ENCODE data around the gene CREB1. TPM values are rescaled to one million over a fixed set of nuclear protein-coding genes. Genes with fewer than 3 reads are reported as not detected.

The CREB1 gene
- total RNA-seq, 4 donors from 2014 or later, result 41.9 to 56.1 (median 51.9) TPM

DNA sequence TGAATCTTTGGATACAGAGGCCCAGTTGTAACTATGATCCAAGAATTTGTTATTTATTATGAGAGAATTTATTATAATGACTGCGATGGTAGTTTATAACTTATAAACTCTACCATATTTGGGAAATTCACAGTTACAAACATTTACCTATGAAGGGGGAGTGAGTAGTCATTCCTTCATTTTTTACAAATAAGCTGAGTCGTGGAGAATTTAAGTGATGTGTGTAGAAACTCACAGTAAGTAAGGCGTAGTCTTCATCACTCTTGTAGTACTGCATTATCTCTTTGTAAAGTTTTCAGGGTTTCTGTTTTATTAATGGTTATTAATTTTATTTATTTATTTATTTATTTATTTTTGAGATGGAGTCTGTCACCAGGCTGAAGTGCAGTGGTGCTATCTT, 13.5 kb downstream of the CREB1 start:
- peaks cover 4 to 52% (median 20%) of the 10 kb centered on the region in 4 donors for H3K4me1 ChIP-seq
- WGBS, 2 donors (ENCODE audit: low coverage in 1 of 2), result 93% methylated on average over 3 of the region's 3 CpGs
- no peak overlapping the region for H3K4me3 ChIP-seq
- intact Hi-C loops (cut with DNase I; ENCODE audit: low total_unique reads) (no loop called here), in situ Hi-C loops (cut with MboI; ENCODE audit: low pct_ligation_motif_present in 1 of 4, low pct_unique_long_range_greater_than_20kb in 1 of 4, low sequenced_read_pairs in 3 of 4) (loop anchor here in 2 of 4 donors (25.0 kb wide), 3 partner anchors 169 to 719 kb away; partner anchors contain the start of genes CCNYL1 (in 1 of the 2), IDH1 (in 1 of the 2) and PIKFYVE (in 1 of the 2))
- no peak for TF ChIP-seq EP300 (IDR thresholded peaks at IDR 0.05; ENCODE audit: low read depth)
- TF ChIP-seq POLR2AphosphoS5 (IDR thresholded peaks at IDR 0.05), result no peak
- TF ChIP-seq, protein P1, sequence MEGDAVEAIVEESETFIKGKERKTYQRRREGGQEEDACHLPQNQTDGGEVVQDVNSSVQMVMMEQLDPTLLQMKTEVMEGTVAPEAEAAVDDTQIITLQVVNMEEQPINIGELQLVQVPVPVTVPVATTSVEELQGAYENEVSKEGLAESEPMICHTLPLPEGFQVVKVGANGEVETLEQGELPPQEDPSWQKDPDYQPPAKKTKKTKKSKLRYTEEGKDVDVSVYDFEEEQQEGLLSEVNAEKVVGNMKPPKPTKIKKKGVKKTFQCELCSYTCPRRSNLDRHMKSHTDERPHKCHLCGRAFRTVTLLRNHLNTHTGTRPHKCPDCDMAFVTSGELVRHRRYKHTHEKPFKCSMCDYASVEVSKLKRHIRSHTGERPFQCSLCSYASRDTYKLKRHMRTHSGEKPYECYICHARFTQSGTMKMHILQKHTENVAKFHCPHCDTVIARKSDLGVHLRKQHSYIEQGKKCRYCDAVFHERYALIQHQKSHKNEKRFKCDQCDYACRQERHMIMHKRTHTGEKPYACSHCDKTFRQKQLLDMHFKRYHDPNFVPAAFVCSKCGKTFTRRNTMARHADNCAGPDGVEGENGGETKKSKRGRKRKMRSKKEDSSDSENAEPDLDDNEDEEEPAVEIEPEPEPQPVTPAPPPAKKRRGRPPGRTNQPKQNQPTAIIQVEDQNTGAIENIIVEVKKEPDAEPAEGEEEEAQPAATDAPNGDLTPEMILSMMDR (IDR thresholded peaks at IDR 0.05), result no peak
- TF ChIP-seq POLR2A (IDR thresholded peaks at IDR 0.05), result no peak
- DNase-seq, result no peak
- H3K27me3 ChIP-seq, result no peaks in the 10 kb centered on the region
- no peaks in the 10 kb centered on the region for H3K9me3 ChIP-seq
- H3K27ac ChIP-seq, result no peak overlapping the region
- H3K36me3 ChIP-seq, result no peaks in the 10 kb centered on the region

DNA sequence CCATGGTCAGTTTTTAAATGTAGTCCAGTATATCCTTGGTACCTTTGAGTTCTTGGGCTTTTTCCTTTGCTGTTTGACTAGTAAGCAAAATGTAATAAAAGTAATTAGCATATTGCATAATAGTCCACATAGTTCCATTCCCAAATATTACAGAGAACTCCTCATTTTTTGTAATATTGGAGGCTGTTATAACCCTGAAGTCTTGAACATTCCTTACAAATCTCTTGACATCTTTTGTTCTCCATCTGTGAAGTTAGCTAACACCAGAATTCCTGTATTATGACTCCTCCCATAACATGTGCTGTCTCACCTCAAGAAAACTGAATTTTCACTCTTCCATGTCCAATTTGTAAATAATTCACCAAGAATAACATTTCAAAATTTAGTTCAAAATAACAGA, 17.1 kb downstream of the CREB1 start:
- H3K9me3 ChIP-seq, result no peaks in the 10 kb centered on the region
- H3K4me1 ChIP-seq, result peaks cover 0 to 47% (median 12%) of the 10 kb centered on the region in 4 donors
- DNase-seq, result no peak
- intact Hi-C loops (cut with DNase I; ENCODE audit: low total_unique reads) (no loop called here), in situ Hi-C loops (cut with MboI; ENCODE audit: low pct_ligation_motif_present in 1 of 4, low pct_unique_long_range_greater_than_20kb in 1 of 4, low sequenced_read_pairs in 3 of 4) (loop anchor here in 2 of 4 donors (25.0 kb wide), 3 partner anchors 165 to 715 kb away; partner anchors contain the start of genes CCNYL1 (in 1 of the 2), IDH1 (in 1 of the 2) and PIKFYVE (in 1 of the 2))
- H3K27ac ChIP-seq, result no peak overlapping the region
- no peak overlapping the region for H3K4me3 ChIP-seq
- no peaks in the 10 kb centered on the region for H3K27me3 ChIP-seq
- H3K36me3 ChIP-seq, result no peaks in the 10 kb centered on the region
- TF ChIP-seq POLR2AphosphoS5 (IDR thresholded peaks at IDR 0.05) (no peak), POLR2A (IDR thresholded peaks at IDR 0.05) (no peak), EP300 (IDR thresholded peaks at IDR 0.05; ENCODE audit: low read depth) (no peak)
- TF ChIP-seq, protein P1 (IDR thresholded peaks at IDR 0.05), result no peak

DNA sequence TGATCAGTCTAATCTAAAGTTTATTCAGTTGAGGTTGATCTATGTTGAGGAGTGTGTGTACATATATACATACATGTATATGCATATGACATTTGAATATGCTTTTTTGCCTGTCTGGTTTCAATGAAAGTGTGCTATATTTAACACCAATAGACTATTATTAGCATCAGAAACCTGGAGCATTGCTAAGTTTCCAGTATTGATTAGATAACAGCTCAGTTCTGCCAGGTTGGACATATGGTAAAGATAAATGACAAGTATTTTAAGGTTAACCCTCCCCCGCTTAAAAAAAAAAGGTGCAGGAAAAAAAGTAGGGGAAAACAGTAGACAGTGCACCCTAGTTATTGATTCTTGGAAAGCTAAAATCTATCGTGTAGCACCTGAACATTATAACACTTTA, 19.4 kb downstream of the CREB1 start:
- in situ Hi-C loops (cut with MboI; ENCODE audit: low pct_ligation_motif_present in 1 of 4, low pct_unique_long_range_greater_than_20kb in 1 of 4, low sequenced_read_pairs in 3 of 4) (loop anchor here in 2 of 4 donors (25.0 kb wide), 3 partner anchors 163 to 713 kb away; partner anchors contain the start of genes CCNYL1 (in 1 of the 2), IDH1 (in 1 of the 2) and PIKFYVE (in 1 of the 2)), intact Hi-C loops (cut with DNase I; ENCODE audit: low total_unique reads) (no loop called here)
- TF ChIP-seq, protein P1 (IDR thresholded peaks at IDR 0.05), result no peak
- TF ChIP-seq POLR2AphosphoS5 (IDR thresholded peaks at IDR 0.05) (no peak), POLR2A (IDR thresholded peaks at IDR 0.05) (no peak), EP300 (IDR thresholded peaks at IDR 0.05; ENCODE audit: low read depth) (no peak)
- peaks cover 0 to 36% (median 4%) of the 10 kb centered on the region in 4 donors for H3K4me1 ChIP-seq
- H3K27ac ChIP-seq, result peak overlapping the region in 1 of 4 donors; percentile 16
- H3K27me3 ChIP-seq, result no peaks in the 10 kb centered on the region
- H3K4me3 ChIP-seq, result no peak overlapping the region
- 83 to 93% methylated on average over 2 of the region's 2 CpGs for WGBS, 2 donors (ENCODE audit: low coverage in 1 of 2)
- H3K36me3 ChIP-seq, result no peaks in the 10 kb centered on the region
- no peaks in the 10 kb centered on the region for H3K9me3 ChIP-seq
- DNase-seq, result no peak

DNA sequence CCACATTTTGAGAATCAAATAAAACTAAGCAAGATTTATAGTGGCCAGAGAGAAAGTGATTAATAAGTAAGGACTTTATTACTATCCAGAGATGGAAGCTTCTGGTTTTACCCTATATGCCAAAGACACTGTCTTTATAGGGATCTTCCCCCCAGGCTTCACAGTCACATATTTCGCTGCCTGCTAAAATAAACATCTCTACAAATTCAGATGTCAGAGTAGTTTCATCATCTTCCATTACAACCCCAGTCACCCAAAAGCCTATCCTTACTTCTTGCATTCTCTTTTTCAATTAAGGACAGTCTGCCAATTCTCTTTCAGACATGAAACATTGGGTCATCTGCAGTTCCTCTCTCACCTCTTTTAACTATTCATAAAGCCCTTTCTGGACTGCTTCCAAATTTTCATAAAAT, 28.3 kb downstream of the CREB1 start:
- DNase-seq, result no peak
- TF ChIP-seq, protein P1 (IDR thresholded peaks at IDR 0.05), result no peak
- TF ChIP-seq POLR2AphosphoS5 (IDR thresholded peaks at IDR 0.05), result peak in 2 of 3 donors; percentile 17 to 43
- H3K27me3 ChIP-seq, result no peaks in the 10 kb centered on the region
- H3K4me3 ChIP-seq, result no peak overlapping the region
- in situ Hi-C loops (cut with MboI; ENCODE audit: low pct_ligation_motif_present in 1 of 4, low pct_unique_long_range_greater_than_20kb in 1 of 4, low sequenced_read_pairs in 3 of 4) (no loop called here), intact Hi-C loops (cut with DNase I; ENCODE audit: low total_unique reads) (no loop called here)
- H3K9me3 ChIP-seq, result no peaks in the 10 kb centered on the region
- peaks cover 0 to 22% (median 2%) of the 10 kb centered on the region in 4 donors for H3K36me3 ChIP-seq
- H3K27ac ChIP-seq, result peak overlapping the region in 2 of 4 donors; percentile 13 to 24
- WGBS, 2 donors (ENCODE audit: low coverage in 1 of 2), result 57 to 70% methylated on average over 1 of the region's 1 CpG
- H3K4me1 ChIP-seq, result peaks cover 0 to 17% (median 0%) of the 10 kb centered on the region in 4 donors
